Astrocyte of the cerebellum (primary cell): ENCODE data around the gene MYCT1.

Source experiments
- DNase-seq: peaks from one replicate; pipeline ENCODE4 v3.0.0-alpha.2; 2011; ENCODE audit warnings: low read depth
- H3K4me3 ChIP-seq: 2 replicates; pipeline ENCODE4 v1.5.1; 2011; ENCODE audit warnings: mild to moderate bottlenecking, low read depth, low read length, moderate library complexity
- CTCF ChIP-seq: IDR thresholded peaks from 2 replicates; pipeline ENCODE4 v1.5.1; 2012; ENCODE audit warnings: low read length, low read depth, moderate library complexity, mild to moderate bottlenecking; ENCODE audit errors: missing control alignments
- in situ Hi-C: cut with HindIII; loops from 2 replicates; pipeline ENCODE4 v1.10.0; 2017; ENCODE audit warnings: low sequenced_read_pairs

The MYCT1 gene

DNA sequence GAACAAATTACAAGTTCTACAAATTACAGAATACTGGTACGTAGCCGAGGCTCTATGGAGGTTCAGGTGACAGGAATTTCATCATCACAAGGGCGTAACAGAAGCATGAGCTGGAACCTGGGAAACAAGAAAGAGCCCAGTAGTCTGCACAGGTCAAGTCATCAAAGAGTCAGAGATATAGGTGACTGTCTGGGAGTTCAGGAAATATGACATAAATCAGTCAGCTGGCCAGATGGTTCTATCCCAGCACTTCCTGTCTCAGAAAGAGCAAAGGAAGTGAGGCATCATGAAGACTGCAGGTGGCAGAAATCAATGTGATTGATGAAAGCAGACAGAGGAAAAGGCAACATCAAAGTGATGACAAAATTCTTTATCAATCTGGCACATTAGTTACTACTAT is 23.3 kb downstream of the MYCT1 start:
- no peak overlapping the region for H3K4me3 ChIP-seq
- in situ Hi-C loops: no loop called here
- no peak for DNase-seq
- TF ChIP-seq CTCF: no peak

DNA sequence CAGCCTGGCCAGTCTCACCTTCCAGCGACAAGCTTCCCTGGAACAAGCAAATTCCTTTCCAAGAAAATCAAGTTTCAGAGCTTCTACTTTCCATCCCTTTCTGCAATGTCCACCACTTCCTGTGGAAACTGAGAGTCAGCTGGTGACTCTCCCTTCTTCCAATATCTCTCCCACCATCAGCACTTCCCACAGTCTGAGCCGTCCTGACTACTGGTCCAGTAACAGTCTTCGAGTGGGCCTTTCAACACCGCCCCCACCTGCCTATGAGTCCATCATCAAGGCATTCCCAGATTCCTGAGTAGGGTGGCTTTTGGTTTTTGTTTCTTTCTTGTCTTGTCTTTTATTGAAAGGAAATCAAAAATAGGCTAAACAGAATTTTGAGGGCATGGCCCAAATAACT is 24.3 kb downstream of the MYCT1 start:
- in situ Hi-C loops: no loop called here
- no peak for TF ChIP-seq CTCF
- no peak overlapping the region for H3K4me3 ChIP-seq
- no peak for DNase-seq

DNA sequence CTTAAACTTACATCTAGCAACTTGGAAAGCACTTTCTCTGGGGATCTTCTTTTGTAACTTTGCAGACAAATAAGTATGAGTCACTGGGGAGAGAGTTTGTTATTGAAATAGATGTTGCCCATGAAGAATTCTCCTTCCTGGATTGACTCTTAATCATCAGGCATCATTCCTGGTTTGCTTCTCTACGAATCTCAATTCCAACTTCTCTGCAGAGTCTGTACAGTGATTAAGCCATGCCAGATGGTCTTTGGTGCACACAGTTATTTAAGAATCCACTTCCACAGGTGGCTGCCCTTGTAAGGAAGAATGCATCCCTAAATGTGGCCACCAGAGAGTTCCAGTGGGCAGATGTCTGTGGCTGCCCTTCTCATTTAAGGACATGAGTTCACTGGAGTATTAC is 25.7 kb downstream of the MYCT1 start:
- no peak for DNase-seq
- H3K4me3 ChIP-seq: no peak overlapping the region
- no peak for TF ChIP-seq CTCF
- in situ Hi-C loops: no loop called here

- H3K4me3 ChIP-seq: no peak overlapping the region
- TF ChIP-seq CTCF: no peak
- DNase-seq: no peak
- in situ Hi-C loops: no loop called here
These were observed 28.6 kb downstream of the MYCT1 start for GRCh38 chr6:152726313-152726712.

- DNase-seq: no peak
- no peak for TF ChIP-seq CTCF
- in situ Hi-C loops: no loop called here
- H3K4me3 ChIP-seq: no peak overlapping the region
These were observed 29.8 kb downstream of the MYCT1 start for GRCh38 chr6:152727507-152727906.

- in situ Hi-C loops: no loop called here
- no peak for TF ChIP-seq CTCF
- H3K4me3 ChIP-seq: no peak overlapping the region
- DNase-seq: no peak
These were observed 36.9 kb downstream of the MYCT1 start for GRCh38 chr6:152734630-152735029.

GRCh38 chr6:152736687-152737273 is 39.1 kb downstream of the MYCT1 start:
- in situ Hi-C loops: no loop called here
- no peak for DNase-seq
- no peak for TF ChIP-seq CTCF
- H3K4me3 ChIP-seq: no peak overlapping the region
